GM19468 (cell line): Measurements from ENCODE around the gene APBA1.

Experiments
- ATAC-seq: cut with Tn5 transposase; IDR thresholded peaks from one replicate; pipeline ENCODE4 v1.9.1; 2021; ENCODE audit warnings: mild to moderate bottlenecking, moderate library complexity, moderate number of reproducible peaks; ENCODE audit not compliant: unreplicated experiment; ENCODE audit errors: extremely low read depth

APBA1 gene

DNA sequence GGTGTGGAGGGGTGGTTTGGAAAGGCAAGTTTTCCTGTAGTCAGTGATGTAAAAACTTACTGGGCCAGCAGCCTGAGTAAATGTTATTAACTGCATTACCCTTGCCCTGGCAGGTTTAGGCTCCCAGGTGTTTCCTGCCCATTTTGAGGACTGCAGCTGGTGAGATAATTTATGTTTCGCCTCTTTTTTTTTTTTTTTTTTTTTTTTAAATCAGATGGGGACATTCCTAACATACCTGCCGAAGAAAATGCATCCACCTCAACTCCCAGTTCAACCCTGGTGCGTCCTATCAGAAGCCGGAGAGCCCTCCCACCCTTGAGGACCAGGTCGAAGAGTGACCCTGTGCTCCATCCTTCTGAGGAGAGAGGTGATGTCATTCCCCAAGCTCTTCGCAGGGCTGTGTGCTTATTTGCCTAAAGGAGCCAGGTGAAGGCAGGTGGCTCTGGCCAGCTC, 286.6 kb downstream of the APBA1 start:
- ATAC-seq: no peak

DNA sequence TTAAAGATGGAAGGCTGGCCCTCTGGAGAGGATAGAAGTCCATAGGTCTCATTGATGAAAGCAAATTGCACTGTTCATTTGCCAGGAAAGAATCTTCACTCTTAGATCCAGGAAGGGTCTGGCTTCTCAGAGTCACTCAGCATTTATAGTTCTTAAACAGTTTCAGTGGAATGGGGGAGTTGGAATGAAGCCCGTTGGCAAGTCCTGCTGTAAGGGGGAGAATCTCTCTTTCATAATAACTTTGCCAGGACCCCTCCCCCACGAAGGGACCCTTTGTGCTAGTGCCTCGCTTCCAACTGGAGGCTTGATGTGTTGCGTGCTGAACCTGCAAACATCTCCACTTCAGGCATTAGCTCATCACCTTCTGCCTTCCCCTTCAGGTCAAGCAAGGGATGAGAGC, 290.0 kb downstream of the APBA1 start:
- no peak for ATAC-seq

DNA sequence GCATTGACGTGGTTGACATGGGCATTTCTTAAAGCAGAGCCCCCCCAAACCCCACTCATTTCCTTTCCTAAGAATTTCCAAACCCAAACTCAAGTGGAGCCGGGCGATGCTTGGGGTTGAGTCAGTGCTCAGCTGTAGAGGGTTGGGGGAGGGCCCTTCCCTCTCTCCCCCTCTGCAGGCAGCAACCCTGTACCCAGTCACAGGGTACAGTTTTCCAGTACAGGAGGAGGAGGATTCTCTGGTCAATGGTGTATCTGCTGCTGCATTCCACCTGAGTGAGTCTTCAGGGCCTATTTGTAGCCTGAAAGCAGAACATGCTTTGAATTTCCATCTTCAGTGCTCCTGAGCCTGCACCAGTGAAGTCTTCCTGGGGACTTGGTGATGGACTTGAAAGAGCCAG, 291.4 kb downstream of the APBA1 start:
- ATAC-seq: no peak

DNA sequence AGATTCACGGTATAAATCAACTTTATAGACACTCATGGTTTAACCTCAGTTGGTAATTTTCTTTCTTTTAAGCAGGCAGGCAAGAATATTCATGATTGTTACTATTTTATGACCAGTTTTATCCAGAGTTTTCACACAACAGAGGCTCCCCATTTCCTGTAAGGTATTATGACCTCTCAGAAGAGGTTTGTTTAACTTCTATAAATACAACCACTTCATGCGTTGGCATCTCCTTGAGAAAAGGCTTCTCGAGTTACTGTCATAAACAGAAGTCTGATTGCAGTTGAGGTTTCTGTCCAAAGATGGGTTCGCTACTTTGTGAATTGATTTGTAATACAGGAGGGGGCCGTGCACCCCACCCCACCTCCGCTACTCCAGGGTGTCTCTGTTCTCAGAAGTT, 291.9 kb downstream of the APBA1 start:
- no peak for ATAC-seq

DNA sequence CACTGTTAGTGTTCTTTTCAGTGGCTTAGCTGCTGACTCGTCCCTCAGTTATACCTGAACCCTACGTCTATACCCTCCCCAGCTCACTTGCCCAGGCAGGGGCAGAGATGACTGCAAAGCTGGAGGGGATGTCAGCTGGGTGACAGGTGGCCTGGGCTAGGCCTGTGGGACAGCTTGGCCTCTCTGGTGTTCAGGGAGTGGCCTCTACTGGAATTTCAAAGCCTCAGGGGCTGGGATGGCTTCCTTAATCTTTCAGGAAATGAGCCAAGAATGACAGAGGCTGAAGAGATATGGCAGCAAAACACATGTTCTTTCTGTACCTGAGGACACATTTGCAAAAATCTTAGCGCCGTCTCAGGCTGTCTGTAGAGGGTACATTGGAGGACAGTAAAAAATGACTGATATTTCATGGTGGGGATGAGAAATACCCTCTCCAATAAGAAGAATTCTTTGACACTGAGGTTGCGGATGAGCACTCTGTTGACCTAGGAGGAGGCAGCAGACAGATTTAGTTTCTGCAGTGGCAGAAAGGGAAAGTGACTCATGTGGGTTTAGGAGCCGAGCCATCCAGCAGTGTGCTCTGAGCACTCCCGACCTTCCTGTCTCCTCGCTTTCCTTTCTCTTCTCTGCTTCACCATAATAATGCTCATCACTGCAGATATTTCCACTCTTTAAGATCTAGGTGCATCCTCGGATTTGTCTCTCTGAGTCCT, 292.7 kb downstream of the APBA1 start:
- ATAC-seq: no peak

DNA sequence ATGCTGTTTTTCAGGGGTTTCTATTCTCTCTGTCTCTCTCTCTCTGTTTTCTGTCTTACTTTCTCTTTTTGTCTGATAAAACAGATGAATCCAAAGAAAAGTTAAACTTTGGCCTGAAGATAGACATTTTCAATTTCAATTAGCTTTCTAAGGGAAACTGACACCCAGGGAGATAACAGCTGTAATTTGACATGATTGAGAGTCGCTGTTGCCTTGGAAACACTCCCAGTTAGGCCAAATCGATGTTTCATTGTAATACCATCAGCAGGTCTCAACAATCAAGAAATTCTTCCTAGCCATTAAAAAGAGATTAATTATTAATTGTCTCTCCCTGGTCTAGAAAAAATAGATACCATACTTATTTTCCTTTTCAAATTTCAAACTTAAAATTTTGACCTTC, 294.2 kb downstream of the APBA1 start:
- ATAC-seq: no peak
